Lower lobe of right lung (tissue), 2 donors: ENCODE data around the gene LTBP4. TPM values are rescaled to one million over a fixed set of nuclear protein-coding genes. Genes with fewer than 3 reads are reported as not detected.

ENCODE experiments used
- ATAC-seq, 2 donors: fragments of 200-7000 bp; cut with Tn5 transposase; one replicate each; pipeline ENCODE4 v1.9.1; 2020 to 2022; ENCODE audit warnings: mild to moderate bottlenecking in 2 of 2, moderate library complexity in 2 of 2
- DNase-seq: peaks from one replicate; pipeline ENCODE4 v3.0.0-alpha.2; 2020
- H3K27ac ChIP-seq: fragments of 200-600 bp; one replicate; pipeline ENCODE4 v1.8.0; 2022
- H3K27me3 ChIP-seq: fragments of 200-600 bp; one replicate; pipeline ENCODE4 v1.8.0; 2022; ENCODE audit warnings: low read depth
- H3K36me3 ChIP-seq: fragments of 200-600 bp; one replicate; pipeline ENCODE4 v1.8.0; 2022; ENCODE audit warnings: mild to moderate bottlenecking
- H3K4me1 ChIP-seq: fragments of 200-600 bp; one replicate; pipeline ENCODE4 v1.8.0; 2022
- H3K4me3 ChIP-seq: fragments of 200-600 bp; one replicate; pipeline ENCODE4 v1.8.0; 2022; ENCODE audit warnings: mild to moderate bottlenecking
- H3K9me3 ChIP-seq: fragments of 200-600 bp; one replicate; pipeline ENCODE4 v1.8.0; 2022
- intact Hi-C: fragments of 100-400 bp; cut with DNase I; formaldehyde crosslinking; loops from one replicate; pipeline ENCODE4 v1.11.0; 2022
- total RNA-seq: library from RNA; stranded (reverse); fragmentation: NEBNext Ultra II Directional; extraction: Animal tissue kit (Norgen Biotek cat#: 25700); gene quantifications from one replicate; pipeline ENCODE4 v1.2.1, GENCODE V29; 2021
- TF ChIP-seq, protein P1 (sequence below): fragments of 200-600 bp; IDR thresholded peaks from one replicate; pipeline ENCODE4 v1.8.0; 2022; ENCODE audit warnings: antibody characterized with exemption, mild to moderate bottlenecking
- donor health status: DM: no; HTN: yes; CAD: no; lungs with severe emphysema.

LTBP4 gene
- total RNA-seq, 1 donor from 2014 or later, result 316 TPM

DNA sequence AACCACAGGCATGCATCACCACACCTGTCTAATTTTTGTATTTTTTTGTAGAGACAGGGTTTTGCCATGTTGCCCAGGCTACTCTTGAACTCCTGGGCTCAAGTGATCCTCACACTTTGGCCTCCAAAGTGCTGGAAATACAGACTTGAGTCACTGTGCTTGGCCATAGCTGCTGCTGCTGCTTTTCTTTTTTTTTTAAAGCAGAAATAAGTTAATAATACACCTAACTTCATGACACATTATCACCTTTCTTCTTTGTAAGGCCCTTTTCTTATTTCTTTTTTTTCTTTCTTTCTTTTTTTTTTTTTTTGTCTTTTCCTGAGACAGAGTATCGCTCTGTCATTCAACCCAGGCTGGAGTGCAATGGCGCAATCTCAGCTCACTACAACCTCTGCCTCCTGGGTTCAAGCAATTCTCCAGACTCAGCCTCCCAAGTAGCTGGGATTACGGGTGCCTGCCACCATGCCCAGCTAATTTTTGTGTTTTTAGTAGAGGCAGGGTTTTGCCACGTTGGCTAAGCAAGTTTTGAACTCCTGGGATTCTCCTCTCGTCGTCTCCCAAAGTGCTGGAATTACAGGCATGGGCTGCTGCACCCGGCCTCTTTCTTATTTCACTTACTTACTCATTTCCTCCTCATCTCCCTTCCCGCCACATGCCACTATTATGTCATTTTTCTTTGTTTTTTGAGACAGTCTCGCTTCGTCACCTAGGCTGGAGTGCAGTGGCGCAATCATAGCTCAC is 15.8 kb upstream of the LTBP4 start:
- ATAC-seq (peak in 1 of 2 donors; percentile 48), DNase-seq (no peak)
- peaks cover 82% of the 10 kb centered on the region for H3K36me3 ChIP-seq
- no peaks in the 10 kb centered on the region for H3K9me3 ChIP-seq
- H3K4me3 ChIP-seq, result no peak overlapping the region
- no peaks in the 10 kb centered on the region for H3K27me3 ChIP-seq
- TF ChIP-seq, protein P1, sequence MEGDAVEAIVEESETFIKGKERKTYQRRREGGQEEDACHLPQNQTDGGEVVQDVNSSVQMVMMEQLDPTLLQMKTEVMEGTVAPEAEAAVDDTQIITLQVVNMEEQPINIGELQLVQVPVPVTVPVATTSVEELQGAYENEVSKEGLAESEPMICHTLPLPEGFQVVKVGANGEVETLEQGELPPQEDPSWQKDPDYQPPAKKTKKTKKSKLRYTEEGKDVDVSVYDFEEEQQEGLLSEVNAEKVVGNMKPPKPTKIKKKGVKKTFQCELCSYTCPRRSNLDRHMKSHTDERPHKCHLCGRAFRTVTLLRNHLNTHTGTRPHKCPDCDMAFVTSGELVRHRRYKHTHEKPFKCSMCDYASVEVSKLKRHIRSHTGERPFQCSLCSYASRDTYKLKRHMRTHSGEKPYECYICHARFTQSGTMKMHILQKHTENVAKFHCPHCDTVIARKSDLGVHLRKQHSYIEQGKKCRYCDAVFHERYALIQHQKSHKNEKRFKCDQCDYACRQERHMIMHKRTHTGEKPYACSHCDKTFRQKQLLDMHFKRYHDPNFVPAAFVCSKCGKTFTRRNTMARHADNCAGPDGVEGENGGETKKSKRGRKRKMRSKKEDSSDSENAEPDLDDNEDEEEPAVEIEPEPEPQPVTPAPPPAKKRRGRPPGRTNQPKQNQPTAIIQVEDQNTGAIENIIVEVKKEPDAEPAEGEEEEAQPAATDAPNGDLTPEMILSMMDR, result no peak
- H3K27ac ChIP-seq, result no peak overlapping the region
- intact Hi-C loops, result no loop called here
- no peaks in the 10 kb centered on the region for H3K4me1 ChIP-seq

DNA sequence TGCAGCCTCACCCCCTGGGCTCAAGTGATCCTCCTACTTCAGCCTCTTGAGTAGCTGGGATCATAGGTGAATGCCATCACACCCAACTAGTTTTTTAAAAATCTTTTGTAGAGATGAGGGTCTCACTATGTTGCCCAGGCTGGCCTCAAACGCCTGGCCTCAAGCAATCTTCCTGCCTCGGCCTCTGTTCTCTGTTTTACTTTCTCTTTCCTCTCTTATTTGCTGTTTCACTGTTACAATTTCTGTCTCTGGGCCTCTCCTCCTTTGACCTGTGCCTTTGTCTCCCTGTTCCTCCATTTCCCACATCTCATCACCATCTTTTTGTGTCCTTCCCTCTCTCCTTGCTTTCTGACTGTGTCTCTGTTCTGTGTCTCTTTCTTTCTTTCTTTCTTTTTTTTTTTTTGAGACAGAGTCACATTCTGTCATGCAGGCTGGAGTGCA is 15.2 kb upstream of the LTBP4 start:
- H3K36me3 ChIP-seq, result peaks cover 82% of the 10 kb centered on the region
- no peaks in the 10 kb centered on the region for H3K9me3 ChIP-seq
- no peak overlapping the region for H3K27ac ChIP-seq
- H3K27me3 ChIP-seq, result no peaks in the 10 kb centered on the region
- DNase-seq (no peak), ATAC-seq (no peak)
- H3K4me3 ChIP-seq, result no peak overlapping the region
- intact Hi-C loops, result no loop called here
- H3K4me1 ChIP-seq, result no peaks in the 10 kb centered on the region
- TF ChIP-seq, protein P1, result no peak

DNA sequence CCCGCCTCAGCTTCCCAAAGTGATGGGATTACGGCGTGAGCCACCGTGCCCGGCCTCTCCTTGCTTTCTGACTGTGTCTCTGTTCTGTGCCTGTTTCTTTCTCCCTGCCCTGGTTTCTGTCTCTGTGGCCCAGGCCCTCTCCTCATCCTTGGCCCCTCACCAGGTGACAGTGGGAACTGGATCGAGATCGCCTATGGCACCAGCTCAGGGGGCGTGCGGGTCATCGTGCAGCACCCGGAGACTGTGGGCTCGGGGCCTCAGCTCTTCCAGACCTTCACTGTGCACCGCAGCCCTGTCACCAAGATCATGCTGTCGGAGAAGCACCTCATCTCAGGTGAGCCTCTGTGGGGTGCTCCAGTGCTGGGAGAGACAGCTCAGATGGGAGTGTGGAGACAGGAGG is 14.6 kb upstream of the LTBP4 start:
- Histone ChIP-seq H3K36me3 (peaks cover 77% of the 10 kb centered on the region), H3K27ac (no peak overlapping the region), H3K27me3 (no peaks in the 10 kb centered on the region), H3K9me3 (no peaks in the 10 kb centered on the region), H3K4me1 (no peaks in the 10 kb centered on the region), H3K4me3 (no peak overlapping the region)
- TF ChIP-seq, protein P1, result no peak
- ATAC-seq (no peak), DNase-seq (no peak)
- intact Hi-C loops, result no loop called here

DNA sequence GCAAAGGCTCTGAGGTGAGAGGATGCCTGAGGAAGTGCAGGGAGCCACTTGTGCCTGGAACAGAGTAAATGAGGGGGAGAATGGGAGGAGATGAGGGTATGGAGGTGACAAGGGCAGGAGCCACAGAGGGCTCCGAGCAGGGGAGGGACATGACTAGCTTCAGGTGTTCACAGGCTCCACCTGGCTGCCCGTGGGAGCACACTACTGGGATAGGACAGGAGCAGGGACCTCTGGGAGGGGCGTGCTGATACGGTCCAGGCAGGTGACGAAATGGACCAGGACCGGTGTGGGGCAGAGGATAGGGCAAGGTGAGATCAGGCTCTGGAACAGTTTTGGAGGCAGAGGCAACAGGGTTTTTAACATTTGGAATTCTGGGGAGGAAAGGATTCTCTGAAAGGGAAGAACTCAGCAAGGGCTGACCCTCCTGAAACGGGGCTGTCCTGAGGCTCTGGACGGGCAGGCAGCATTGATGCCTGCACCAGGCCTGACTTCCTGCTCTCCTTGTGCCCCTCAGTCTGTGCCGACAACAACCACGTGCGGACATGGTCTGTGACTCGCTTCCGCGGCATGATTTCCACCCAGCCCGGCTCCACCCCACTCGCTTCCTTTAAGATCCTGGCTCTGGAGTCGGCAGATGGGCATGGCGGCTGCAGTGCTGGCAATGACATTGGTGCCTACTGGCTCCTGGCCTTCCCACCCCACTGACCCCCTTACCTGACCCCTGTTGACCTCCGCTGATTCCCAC is 12.9 kb upstream of the LTBP4 start:
- DNase-seq (no peak), ATAC-seq (no peak)
- TF ChIP-seq, protein P1, result no peak
- H3K4me1 ChIP-seq, result no peaks in the 10 kb centered on the region
- intact Hi-C loops, result no loop called here
- H3K4me3 ChIP-seq, result no peak overlapping the region
- no peak overlapping the region for H3K27ac ChIP-seq
- no peaks in the 10 kb centered on the region for H3K9me3 ChIP-seq
- peaks cover 60% of the 10 kb centered on the region for H3K36me3 ChIP-seq
- no peaks in the 10 kb centered on the region for H3K27me3 ChIP-seq

DNA sequence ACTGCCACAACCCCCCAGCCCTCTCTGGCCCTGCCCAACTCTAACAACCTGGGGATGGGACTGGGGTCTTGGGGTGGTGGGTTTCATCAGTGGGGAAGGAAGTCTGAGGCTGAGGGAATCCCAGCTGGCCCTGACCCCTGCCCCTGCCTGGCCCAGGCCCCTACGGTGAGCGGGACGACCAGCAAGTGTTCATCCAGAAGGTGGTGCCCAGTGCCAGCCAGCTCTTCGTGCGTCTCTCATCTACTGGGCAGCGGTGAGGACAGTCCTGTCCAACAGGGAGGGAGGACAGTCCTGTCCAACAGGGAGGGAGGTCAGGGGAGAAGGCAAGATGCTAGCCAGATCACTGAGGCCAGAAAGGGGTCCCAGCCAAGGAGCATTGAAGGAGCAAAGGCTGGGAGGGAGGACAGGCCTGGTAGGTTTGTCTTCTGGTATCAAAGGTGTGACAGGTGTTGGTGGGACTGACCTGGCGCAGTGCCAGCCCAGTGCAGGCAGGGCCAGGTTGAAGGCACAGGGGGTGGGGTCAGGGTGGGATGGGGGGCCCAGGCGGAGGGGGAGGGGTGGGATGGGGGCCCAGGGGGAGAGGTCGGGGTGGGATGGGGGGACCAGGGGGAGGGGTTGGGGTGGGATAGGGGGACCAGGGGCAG is 12.1 kb upstream of the LTBP4 start:
- intact Hi-C loops, result no loop called here
- Histone ChIP-seq H3K36me3 (peaks cover 53% of the 10 kb centered on the region), H3K27me3 (no peaks in the 10 kb centered on the region), H3K4me1 (no peaks in the 10 kb centered on the region), H3K4me3 (no peak overlapping the region), H3K27ac (no peak overlapping the region), H3K9me3 (no peaks in the 10 kb centered on the region)
- ATAC-seq (no peak), DNase-seq (no peak)
- TF ChIP-seq, protein P1, result no peak
